Right lobe of liver (tissue), 6 donors: Measurements from ENCODE around the gene CTNND1. TPM values are rescaled to one million over a fixed set of nuclear protein-coding genes. Genes with fewer than 3 reads are reported as not detected.

ENCODE experiments used
- ATAC-seq, 4 donors: fragments of 200-7000 bp; cut with Tn5 transposase; one replicate each; pipeline ENCODE4 v1.9.1; 2020; ENCODE audit warnings: mild to moderate bottlenecking in 4 of 4, moderate library complexity in 4 of 4
- DNase-seq, 3 donors: peaks; one replicate each; pipeline ENCODE4 v3.0.0-alpha.2; 2020
- H3K27ac ChIP-seq, 3 donors: fragments of 200-600 bp; one replicate each; pipeline ENCODE4 v1.8.0; 2022
- H3K27me3 ChIP-seq, 2 donors: fragments of 200-600 bp; one replicate each; pipeline ENCODE4 v1.8.0; 2022
- H3K36me3 ChIP-seq, 4 donors: fragments of 200-600 bp; sonication (generic) in 1 of 4; one replicate each; pipeline versions ENCODE4 v1.5.1 to v1.8.0; 2017 to 2022; ENCODE audit warnings: control low read depth in 1 of 4
- H3K4me1 ChIP-seq, 4 donors: fragments of 200-600 bp; sonication (generic) in 1 of 4; one replicate each; pipeline versions ENCODE4 v1.5.1 to v1.8.0; 2017 to 2022; ENCODE audit warnings: control low read depth in 1 of 4
- H3K4me3 ChIP-seq, 3 donors: fragments of 200-600 bp; one replicate each; pipeline ENCODE4 v1.8.0; 2022
- H3K9me3 ChIP-seq, 4 donors: fragments of 200-600 bp; sonication (generic) in 1 of 4; one replicate each; pipeline versions ENCODE4 v1.5.1 to v1.8.0; 2017 to 2022; ENCODE audit warnings: control low read depth in 1 of 4
- CTCF ChIP-seq, 4 donors: fragments of 200-600 bp in 3 of 4; fragments of 450-650 bp in 1 of 4; IDR thresholded peaks; one replicate each; pipeline versions ENCODE4 v1.5.1 to v1.8.0; 2016 to 2022; ENCODE audit warnings: antibody characterized with exemption in 4 of 4, mild to moderate bottlenecking in 2 of 4
- POLR2A ChIP-seq: fragments of 450-650 bp; IDR thresholded peaks from one replicate; pipeline ENCODE4 v1.6.1; 2017; ENCODE audit warnings: antibody characterized with exemption, mild to moderate bottlenecking
- WGBS: methylation state at CpG from one replicate; pipeline ENCODE4 v1.1.6; 2018; ENCODE audit warnings: low coverage, low lambda C conversion rate; ENCODE audit not compliant: insufficient coverage; ENCODE audit errors: missing lambda C conversion rate; 5-methylcytosine and 5-hydroxymethylcytosine counted together
- intact Hi-C, 2 donors: fragments of 100-400 bp; cut with DNase I; formaldehyde crosslinking; loops; one replicate each; pipeline versions ENCODE4 v1.11.2 to v1.14.1; 2022
- total RNA-seq, 6 experiments: library from RNA; depleted of rRNA in 2 of 6; stranded (reverse); fragments of >200 nt in 2 of 6; fragmentation: NEBNext Ultra II Directional in 3 of 6; extraction: Animal tissue kit (Norgen Biotek cat#: 25700) in 3 of 6; gene quantifications; one replicate each; pipeline versions ENCODE4 v1.1.0 to v1.2.4, GENCODE V29; 2016 to 2023
- donor health status: DM: no; HTN: yes; CAD: no.
- donor health status: DM: no; HTN: no; CAD: no.
- donor health status: DM: no; HTN: no; CAD: no.
- donor health status: DM: no; HTN: yes; CAD: no.
- donor health status: DM: no; HTN: yes; CAD: no.

CTNND1 gene
- total RNA-seq, 6 experiments from 2014 or later = 62.3 to 123 (median 97.8) TPM

GRCh38 chr11:57801183-57801485, 39.5 kb downstream of the CTNND1 start:
- peaks cover 2 to 63% (median 38%) of the 10 kb centered on the region in 4 donors for H3K36me3 ChIP-seq
- no peaks in the 10 kb centered on the region for H3K27me3 ChIP-seq
- TF ChIP-seq CTCF (IDR thresholded peaks at IDR 0.05) (no peak), POLR2A (no peak)
- ATAC-seq = no peak
- H3K4me3 ChIP-seq = no peak overlapping the region
- no peaks in the 10 kb centered on the region for H3K9me3 ChIP-seq
- intact Hi-C loops = loop anchor here in 1 of 2 donors (5.0 kb wide), 1 partner anchor 49 kb away; the partner anchor contains the start of gene BTBD18
- H3K27ac ChIP-seq = no peak overlapping the region
- no peak for DNase-seq
- peaks cover 0 to 31% (median 17%) of the 10 kb centered on the region in 4 donors for H3K4me1 ChIP-seq

- TF ChIP-seq POLR2A = no peak
- TF ChIP-seq CTCF (IDR thresholded peaks at IDR 0.05) = no peak
- Histone ChIP-seq H3K27ac (no peak overlapping the region), H3K9me3 (no peaks in the 10 kb centered on the region), H3K36me3 (peaks cover 4 to 64% (median 38%) of the 10 kb centered on the region in 4 donors), H3K4me1 (peaks cover 0 to 31% (median 17%) of the 10 kb centered on the region in 4 donors), H3K27me3 (no peaks in the 10 kb centered on the region), H3K4me3 (no peak overlapping the region)
- DNase-seq = no peak
- 42% methylated on average over 3 of the region's 3 CpGs for WGBS
- intact Hi-C loops = loop anchor here in 1 of 2 donors (5.0 kb wide), 1 partner anchor 50 kb away; the partner anchor contains the start of gene BTBD18
- no peak for ATAC-seq
These were observed 40.8 kb downstream of the CTNND1 start for GRCh38 chr11:57802411-57802810.

GRCh38 chr11:57804466-57804865, 42.9 kb downstream of the CTNND1 start:
- Histone ChIP-seq H3K27me3 (no peaks in the 10 kb centered on the region), H3K4me1 (peaks cover 0 to 15% (median 7%) of the 10 kb centered on the region in 4 donors), H3K36me3 (peaks cover 17 to 80% (median 48%) of the 10 kb centered on the region in 4 donors), H3K9me3 (no peaks in the 10 kb centered on the region), H3K27ac (no peak overlapping the region), H3K4me3 (no peak overlapping the region)
- DNase-seq (no peak), ATAC-seq (no peak)
- TF ChIP-seq CTCF (IDR thresholded peaks at IDR 0.05) (no peak), POLR2A (no peak)
- intact Hi-C loops = loop anchor here in 1 of 2 donors (5.0 kb wide), 1 partner anchor 52 kb away; the partner anchor contains the start of gene BTBD18
- 74% methylated on average over 3 of the region's 3 CpGs for WGBS

GRCh38 chr11:57805780-57806179, 44.2 kb downstream of the CTNND1 start:
- TF ChIP-seq POLR2A (no peak), CTCF (IDR thresholded peaks at IDR 0.05) (no peak)
- no peaks in the 10 kb centered on the region for H3K9me3 ChIP-seq
- no peak for DNase-seq
- intact Hi-C loops = no loop called here
- no peak overlapping the region for H3K27ac ChIP-seq
- peaks cover 21 to 93% (median 57%) of the 10 kb centered on the region in 4 donors for H3K36me3 ChIP-seq
- no peaks in the 10 kb centered on the region for H3K27me3 ChIP-seq
- no peak overlapping the region for H3K4me3 ChIP-seq
- WGBS = 34% methylated on average over 3 of the region's 3 CpGs
- H3K4me1 ChIP-seq = peaks cover 0 to 4% (median 2%) of the 10 kb centered on the region in 4 donors
- no peak for ATAC-seq

- H3K27me3 ChIP-seq = no peaks in the 10 kb centered on the region
- DNase-seq = no peak
- no peaks in the 10 kb centered on the region for H3K4me1 ChIP-seq
- no peak for TF ChIP-seq POLR2A
- no peak for TF ChIP-seq CTCF (IDR thresholded peaks at IDR 0.05)
- H3K36me3 ChIP-seq = peaks cover 26 to 100% (median 63%) of the 10 kb centered on the region in 4 donors
- H3K27ac ChIP-seq = no peak overlapping the region
- no peak overlapping the region for H3K4me3 ChIP-seq
- H3K9me3 ChIP-seq = no peaks in the 10 kb centered on the region
- intact Hi-C loops = no loop called here
- 94% methylated on average over 6 of the region's 6 CpGs for WGBS
- no peak for ATAC-seq
These were observed 51.0 kb downstream of the CTNND1 start for GRCh38 chr11:57812634-57813033.
